Adrenal gland (tissue), 12 donors: ENCODE data around the gene CIDEC. TPM values are rescaled to one million over a fixed set of nuclear protein-coding genes. Genes with fewer than 3 reads are reported as not detected.

ENCODE experiments used
- DNase-seq, 7 donors: peaks; one replicate each; pipeline ENCODE4 v3.0.0-alpha.2; 2019 to 2020
- H3K27ac ChIP-seq, 5 donors: fragments of 200-600 bp; sonication (generic) in 4 of 5; 1 replicate in 3 of 5; 2 replicates in 2 of 5; pipeline versions ENCODE4 v1.5.1 to v1.8.0; 2016 to 2020; ENCODE audit warnings: mild to moderate bottlenecking in 1 of 5
- H3K27me3 ChIP-seq: fragments of 200-600 bp; 2 replicates; pipeline ENCODE4 v1.8.0; 2021
- H3K36me3 ChIP-seq, 2 donors: fragments of 200-600 bp; replicated peaks in 1 of 2; 1 replicate in 1 of 2; 2 replicates in 1 of 2; pipeline versions ENCODE4 v1.5.1 to v1.8.0; 2018 to 2022
- H3K4me1 ChIP-seq, 2 donors: fragments of 200-600 bp; replicated peaks in 1 of 2; 1 replicate in 1 of 2; 2 replicates in 1 of 2; pipeline versions ENCODE4 v1.5.1 to v1.8.0; 2018 to 2021
- H3K4me3 ChIP-seq, 4 donors: fragments of 200-600 bp; sonication (generic) in 3 of 4; one replicate each; pipeline ENCODE4 v1.5.1; 2016 to 2018
- H3K9me3 ChIP-seq, 3 donors: fragments of 200-600 bp; sonication (generic) in 1 of 3; replicated peaks in 1 of 3; 1 replicate in 2 of 3; 2 replicates in 1 of 3; pipeline versions ENCODE4 v1.5.1 to v1.8.0; 2016 to 2021
- CTCF ChIP-seq, 6 experiments: fragments of 450-650 bp in 4 of 6; fragments of 200-600 bp in 2 of 6; sonication (generic) in 1 of 6; IDR thresholded peaks; 1 replicate in 5 of 6; 2 replicates in 1 of 6; pipeline versions ENCODE4 v1.5.1 to v1.8.0; 2016 to 2021; ENCODE audit warnings: antibody characterized with exemption in 6 of 6, mild to moderate bottlenecking in 2 of 6, moderate library complexity in 1 of 6
- POLR2A ChIP-seq, 2 donors: fragments of 450-650 bp; IDR thresholded peaks; one replicate each; pipeline ENCODE4 v1.6.1; 2017; ENCODE audit warnings: antibody characterized with exemption in 2 of 2, mild to moderate bottlenecking in 2 of 2, moderate library complexity in 1 of 2
- WGBS, 4 donors: extraction: QIAGEN DNeasy Blood & Tissue Kit in 2 of 4; methylation state at CpG; one replicate each; pipeline versions ENCODE4 v1.1.5 to v1.1.7; 2013 to 2017; 5-methylcytosine and 5-hydroxymethylcytosine counted together
- intact Hi-C, 2 donors: fragments of 100-400 bp; cut with DNase I; formaldehyde crosslinking; loops; one replicate each; pipeline versions ENCODE4 v1.14.1 to v1.15.0; 2022 to 2023
- polyA plus RNA-seq, 3 donors: library from polyadenylated mRNA; stranded (reverse); fragments of 200-250 nt in 2 of 3; fragments of 350-450 nt in 1 of 3; fragmentation: Illumina TruSeq in 1 of 3; extraction: RNeasy Lipid Tissue Mini Kit (QIAGEN cat#74804) in 1 of 3; gene quantifications; one replicate each; pipeline ENCODE4 v1.2.3, GENCODE V29; 2013 to 2014
- small RNA-seq, 2 donors: library from RNA; depleted of rRNA; stranded (forward); fragments of <200 nt; gene quantifications; one replicate each; pipeline ENCODE3, GENCODE V24; 2016
- total RNA-seq, 9 donors: library from RNA; depleted of rRNA in 4 of 9; stranded (reverse); fragments of >200 nt in 4 of 9; fragments of 120-200 nt in 1 of 9; fragmentation: NEBNext Ultra II Directional in 1 of 9; extraction: Animal tissue kit (Norgen Biotek cat#: 25700) in 1 of 9; gene quantifications; one replicate each; pipeline versions ENCODE4 v1.1.0 to v1.2.4, GENCODE V29; 2013 to 2023
- donor health status: healthy with polysubstance abuse.
- donor health status: Bipolar disorder and iron deficiency.
- donor health status: DM: yes; HTN: yes; CAD: no.
- donor health status: DM: no; HTN: no; CAD: no.
- donor health status: DM: no; HTN: no; CAD: no.
- donor health status: DM: yes; HTN: yes; CAD: no.

The CIDEC gene
- total and polyA plus RNA-seq, 12 donors = 0.22 to 108 (median 1.4) TPM; not detected in 1

- H3K27me3 ChIP-seq = no peaks in the 10 kb centered on the region
- intact Hi-C loops = no loop called here
- no peak overlapping the region for H3K27ac ChIP-seq
- H3K4me3 ChIP-seq = no peak overlapping the region
- no peaks in the 10 kb centered on the region for H3K4me1 ChIP-seq
- TF ChIP-seq POLR2A (IDR thresholded peaks at IDR 0.05) = no peak
- no peak for TF ChIP-seq CTCF (IDR thresholded peaks at IDR 0.05)
- peaks cover 0 to under 1% of the 10 kb centered on the region in 2 donors for H3K36me3 ChIP-seq
- H3K9me3 ChIP-seq = no peaks in the 10 kb centered on the region
- WGBS, 4 donors = 82 to 98% (median 90%) methylated on average over 6 to 7 of the region's 7 CpGs
- DNase-seq = no peak
These were observed 61.3 kb downstream of the CIDEC start for GRCh38 chr3:9818666-9819335.

GRCh38 chr3:9817436-9817835, 62.6 kb downstream of the CIDEC start:
- peaks cover 0 to 5% of the 10 kb centered on the region in 2 donors for H3K36me3 ChIP-seq
- H3K4me1 ChIP-seq = no peaks in the 10 kb centered on the region
- intact Hi-C loops = no loop called here
- TF ChIP-seq POLR2A (IDR thresholded peaks at IDR 0.05) (no peak), CTCF (IDR thresholded peaks at IDR 0.05) (no peak)
- H3K9me3 ChIP-seq = no peaks in the 10 kb centered on the region
- no peak overlapping the region for H3K27ac ChIP-seq
- H3K4me3 ChIP-seq = no peak overlapping the region
- H3K27me3 ChIP-seq = no peaks in the 10 kb centered on the region
- no peak for DNase-seq
- 87 to 95% (median 90%) methylated on average over 6 of the region's 6 CpGs for WGBS, 4 donors

Small RNA genes lying within 50 kb of the gene (small RNA-seq; reads per million reads assigned to genes)
- 0 reads per million in 2 donors for gene RNU6-882P

Other genes with a start within 250 kb of the CIDEC start
- gene MTMR14, start 230.7 kb downstream of the CIDEC start, total RNA-seq = 10 to 100 TPM; 34.2 to 73.0 (median 39.4) TPM
- gene MTMR14, start 230.7 kb downstream of the CIDEC start, polyA plus RNA-seq = 10 to 100 TPM; 26.9 to 54.1 (median 42.4) TPM
- gene CPNE9, start 176.4 kb downstream of the CIDEC start, total RNA-seq = 1 to 10 TPM in 4 of 9 donors, under 1 TPM in 4, not detected in 1; 0.11 to 2.1 (median 1.1) TPM
- gene CPNE9, start 176.4 kb downstream of the CIDEC start, polyA plus RNA-seq = 1 to 10 TPM; 1.6 to 9.2 (median 4.0) TPM
- gene BRPF1, start 148.5 kb downstream of the CIDEC start, total RNA-seq = 10 to 100 TPM; 10.6 to 18.7 (median 15.0) TPM
- 10 to 100 TPM in 2 of 3 donors, 1 to 10 TPM in 1; 7.4 to 14.6 (median 12.4) TPM for gene BRPF1, start 148.5 kb downstream of the CIDEC start, polyA plus RNA-seq
- 10 to 100 TPM; 13.3 to 34.9 (median 22.3) TPM for gene OGG1, start 130.3 kb downstream of the CIDEC start, total RNA-seq
- 10 to 100 TPM; 16.0 to 25.6 (median 21.2) TPM for gene OGG1, start 130.3 kb downstream of the CIDEC start, polyA plus RNA-seq
- gene CAMK1, start 110.3 kb downstream of the CIDEC start, total RNA-seq = 100 to 1,000 TPM in 7 of 9 donors, 10 to 100 TPM in 2; 12.7 to 261 (median 172) TPM
- gene CAMK1, start 110.3 kb downstream of the CIDEC start, polyA plus RNA-seq = 100 to 1,000 TPM in 2 of 3 donors, 10 to 100 TPM in 1; 51.5 to 281 (median 260) TPM
- gene TADA3, start 87.8 kb downstream of the CIDEC start, total RNA-seq = 100 to 1,000 TPM in 5 of 9 donors, 10 to 100 TPM in 4; 59.1 to 148 (median 114) TPM
- gene TADA3, start 87.8 kb downstream of the CIDEC start, polyA plus RNA-seq = 100 to 1,000 TPM in 2 of 3 donors, 10 to 100 TPM in 1; 49.7 to 133 (median 117) TPM
- 100 to 1,000 TPM; 138 to 249 (median 180) TPM for gene ARPC4, start 87.2 kb downstream of the CIDEC start, total RNA-seq
- gene ARPC4, start 87.2 kb downstream of the CIDEC start, polyA plus RNA-seq = 100 to 1,000 TPM in 1 of 3 donors, 10 to 100 TPM in 2; 75.8 to 140 (median 77.4) TPM
- 10 to 100 TPM; 13.8 to 68.0 (median 39.5) TPM for gene TTLL3, start 70.0 kb downstream of the CIDEC start, total RNA-seq
- gene TTLL3, start 70.0 kb downstream of the CIDEC start, polyA plus RNA-seq = 100 to 1,000 TPM in 2 of 3 donors, 10 to 100 TPM in 1; 10.1 to 214 (median 146) TPM
- gene RPUSD3, start 36.2 kb downstream of the CIDEC start, total RNA-seq = 100 to 1,000 TPM in 1 of 9 donors, 10 to 100 TPM in 8; 21.5 to 116 (median 50.8) TPM
- gene RPUSD3, start 36.2 kb downstream of the CIDEC start, polyA plus RNA-seq = 10 to 100 TPM; 27.7 to 47.9 (median 35.1) TPM
- 100 to 1,000 TPM in 2 of 9 donors, 10 to 100 TPM in 7; 47.2 to 116 (median 60.9) TPM for gene JAGN1, start 10.4 kb upstream of the CIDEC start, total RNA-seq
- gene JAGN1, start 10.4 kb upstream of the CIDEC start, polyA plus RNA-seq = 10 to 100 TPM; 31.4 to 69.7 (median 58.2) TPM
- gene IL17RE, start 22.6 kb upstream of the CIDEC start, total RNA-seq = 1 to 10 TPM in 6 of 9 donors, under 1 TPM in 3; 0.22 to 3.3 (median 1.4) TPM
- gene IL17RE, start 22.6 kb upstream of the CIDEC start, polyA plus RNA-seq = 1 to 10 TPM in 2 of 3 donors, under 1 TPM in 1; 0.51 to 4.3 (median 2.3) TPM
- gene IL17RC, start 36.8 kb upstream of the CIDEC start, total RNA-seq = 100 to 1,000 TPM in 2 of 9 donors, 10 to 100 TPM in 7; 24.7 to 141 (median 89.8) TPM
- 100 to 1,000 TPM in 2 of 3 donors, 10 to 100 TPM in 1; 20.5 to 283 (median 208) TPM for gene IL17RC, start 36.8 kb upstream of the CIDEC start, polyA plus RNA-seq
- gene CRELD1, start 53.6 kb upstream of the CIDEC start, total RNA-seq = 10 to 100 TPM; 28.8 to 95.4 (median 45.1) TPM
- 100 to 1,000 TPM in 1 of 3 donors, 10 to 100 TPM in 2; 30.2 to 137 (median 66.3) TPM for gene CRELD1, start 53.6 kb upstream of the CIDEC start, polyA plus RNA-seq
- 1 to 10 TPM in 7 of 9 donors, under 1 TPM in 2; 0.30 to 6.4 (median 3.3) TPM for gene PRRT3, start 72.2 kb upstream of the CIDEC start, total RNA-seq
- 1 to 10 TPM; 2.2 to 2.9 (median 2.5) TPM for gene PRRT3, start 72.2 kb upstream of the CIDEC start, polyA plus RNA-seq
- gene EMC3, start 106.6 kb upstream of the CIDEC start, total RNA-seq = 100 to 1,000 TPM in 6 of 9 donors, 10 to 100 TPM in 3; 49.9 to 141 (median 111) TPM
- 100 to 1,000 TPM in 1 of 3 donors, 10 to 100 TPM in 2; 11.3 to 191 (median 37.6) TPM for gene EMC3, start 106.6 kb upstream of the CIDEC start, polyA plus RNA-seq
- 10 to 100 TPM in 1 of 9 donors, 1 to 10 TPM in 6, under 1 TPM in 2; 0.48 to 14.5 (median 2.6) TPM for gene FANCD2, start 146.2 kb upstream of the CIDEC start, total RNA-seq
- gene FANCD2, start 146.2 kb upstream of the CIDEC start, polyA plus RNA-seq = 1 to 10 TPM; 1.2 to 3.8 (median 2.5) TPM
- not detected for gene FANCD2OS, start 228.0 kb upstream of the CIDEC start, total RNA-seq
- gene FANCD2OS, start 228.0 kb upstream of the CIDEC start, polyA plus RNA-seq = not detected
- 100 to 1,000 TPM in 6 of 9 donors, 10 to 100 TPM in 3; 41.7 to 161 (median 109) TPM for gene BRK1, start 235.4 kb upstream of the CIDEC start, total RNA-seq
- gene BRK1, start 235.4 kb upstream of the CIDEC start, polyA plus RNA-seq = 100 to 1,000 TPM in 1 of 3 donors, 10 to 100 TPM in 2; 78.2 to 171 (median 94.1) TPM